HEK293 (cell line): ENCODE data around the gene HSD3B2.

Experiments
- CTCF ChIA-PET: fragments of 350-600 bp; formaldehyde crosslinking; extraction: SDS; loops from one replicate; lab custom pipeline; 2021; ENCODE audit warnings: antibody characterized with exemption; lab: Yijun Ruan, JAX
- POLR2A ChIA-PET: fragments of 300-600 bp; formaldehyde crosslinking; extraction: SDS; loops from one replicate; lab custom pipeline; 2020; ENCODE audit warnings: antibody characterized with exemption, inconsistent platforms; lab: Yijun Ruan, JAX
- H3K27ac ChIP-seq: fragments of 200-500 bp; sonication (Bioruptor generic); 2 replicates; pipeline ENCODE4 v1.5.1; 2014; ENCODE audit warnings: low read depth, low read length, control low read depth, inconsistent platforms; ENCODE audit errors: extremely low read depth
- H3K36me3 ChIP-seq, 2 experiments: fragments of 200-500 bp in 1 of 2; sonication (Bioruptor generic) in 1 of 2; 1 replicate in 1 of 2; 2 replicates in 1 of 2; pipeline ENCODE4 v1.5.1; 2014 to 2017; ENCODE audit warnings: inconsistent platforms in 2 of 2, low read length in 2 of 2; ENCODE audit not compliant: control insufficient read depth in 2 of 2, insufficient read depth in 1 of 2
- H3K4me1 ChIP-seq: fragments of 200-500 bp; sonication (Bioruptor generic); 2 replicates; pipeline ENCODE4 v1.5.1; 2014; ENCODE audit warnings: mild to moderate bottlenecking, low read length, inconsistent platforms; ENCODE audit not compliant: control insufficient read depth, insufficient read depth
- H3K4me3 ChIP-seq: 2 replicates; pipeline ENCODE4 v1.5.1; 2011; ENCODE audit warnings: low read depth, mild to moderate bottlenecking, control low read depth, low read length, moderate library complexity
- H3K9me3 ChIP-seq: fragments of 200-500 bp; sonication (Bioruptor generic); 2 replicates; pipeline ENCODE4 v1.5.1; 2014; ENCODE audit warnings: low read depth, low read length, inconsistent platforms; ENCODE audit not compliant: control insufficient read depth, insufficient read depth
- MZF1 ChIP-seq: fragments of 450-650 bp; formaldehyde crosslinking; IDR thresholded peaks from 2 replicates; pipeline ENCODE4 v1.5.1; 2017; ENCODE audit warnings: missing biosample characterization, missing genetic modification characterization, borderline replicate concordance
- SALL2 ChIP-seq: fragments of 450-650 bp; formaldehyde crosslinking; IDR thresholded peaks from 2 replicates; pipeline ENCODE4 v1.5.0; 2017; ENCODE audit warnings: missing biosample characterization, mild to moderate bottlenecking, missing genetic modification characterization, borderline replicate concordance
- SCRT2 ChIP-seq: fragments of 450-650 bp; formaldehyde crosslinking; IDR thresholded peaks from 2 replicates; pipeline ENCODE4 v1.5.1; 2016; ENCODE audit warnings: missing biosample characterization, missing genetic modification characterization
- SETDB1 ChIP-seq: IDR thresholded peaks from one replicate; pipeline ENCODE4 v1.6.1; 2017; ENCODE audit warnings: mild to moderate bottlenecking, low read length, moderate library complexity, mixed read lengths; ENCODE audit not compliant: insufficient read length
- SP7 ChIP-seq: fragments of 450-650 bp; formaldehyde crosslinking; IDR thresholded peaks from 2 replicates; pipeline ENCODE4 v1.5.1; 2016; ENCODE audit warnings: missing biosample characterization, missing genetic modification characterization
- YY1 ChIP-seq: fragments of 450-650 bp; formaldehyde crosslinking; IDR thresholded peaks from 2 replicates; pipeline ENCODE4 v1.5.1; 2018; ENCODE audit warnings: missing biosample characterization, missing genetic modification characterization
- YY2 ChIP-seq: fragments of 450-650 bp; formaldehyde crosslinking; IDR thresholded peaks from 2 replicates; pipeline ENCODE4 v1.5.1; 2016; ENCODE audit warnings: missing biosample characterization, missing genetic modification characterization
- ZBTB7A ChIP-seq: fragments of 450-650 bp; formaldehyde crosslinking; IDR thresholded peaks from 2 replicates; pipeline ENCODE4 v1.5.1; 2016; ENCODE audit warnings: low read depth, missing biosample characterization, missing genetic modification characterization
- ZNF174 ChIP-seq: fragments of 450-650 bp; formaldehyde crosslinking; IDR thresholded peaks from 2 replicates; pipeline ENCODE4 v1.5.0; 2017; ENCODE audit warnings: missing biosample characterization, mild to moderate bottlenecking, missing genetic modification characterization
- ZNF175 ChIP-seq: fragments of 450-650 bp; formaldehyde crosslinking; IDR thresholded peaks from 2 replicates; pipeline ENCODE4 v1.5.1; 2016; ENCODE audit warnings: missing biosample characterization, missing genetic modification characterization
- ZNF19 ChIP-seq: fragments of 450-650 bp; formaldehyde crosslinking; IDR thresholded peaks from 2 replicates; pipeline ENCODE4; 2016; ENCODE audit warnings: missing biosample characterization, missing genetic modification characterization, low read depth
- ZNF239 ChIP-seq: fragments of 450-650 bp; formaldehyde crosslinking; IDR thresholded peaks from 2 replicates; pipeline ENCODE4 v1.5.1; 2016; ENCODE audit warnings: missing biosample characterization, missing genetic modification characterization
- ZNF404 ChIP-seq: fragments of 450-650 bp; formaldehyde crosslinking; IDR thresholded peaks from 2 replicates; pipeline ENCODE4 v1.5.1; 2017; ENCODE audit warnings: missing biosample characterization, missing genetic modification characterization
- ZNF510 ChIP-seq: fragments of 450-650 bp; formaldehyde crosslinking; IDR thresholded peaks from 2 replicates; pipeline ENCODE4 v1.5.1; 2018; ENCODE audit warnings: mild to moderate bottlenecking, missing genetic modification characterization, missing biosample characterization; ENCODE audit not compliant: insufficient replicate concordance
- ZNF561 ChIP-seq: fragments of 450-650 bp; IDR thresholded peaks from 2 replicates; pipeline ENCODE4 v1.5.1; 2018; ENCODE audit warnings: missing biosample characterization, missing genetic modification characterization, borderline replicate concordance
- ZNF596 ChIP-seq: fragments of 450-650 bp; IDR thresholded peaks from 2 replicates; pipeline ENCODE4 v1.5.0; 2018; ENCODE audit warnings: missing biosample characterization, mild to moderate bottlenecking, missing genetic modification characterization, moderate library complexity
- ZNF626 ChIP-seq: fragments of 450-650 bp; sonication (Bioruptor Pico); formaldehyde crosslinking; IDR thresholded peaks from 2 replicates; pipeline ENCODE4 v1.5.1; 2018; ENCODE audit warnings: missing biosample characterization, missing genetic modification characterization, inconsistent platforms
- ZNF768 ChIP-seq: fragments of 450-650 bp; formaldehyde crosslinking; IDR thresholded peaks from 2 replicates; pipeline ENCODE4 v1.5.1; 2018; ENCODE audit warnings: missing biosample characterization, mild to moderate bottlenecking, missing genetic modification characterization
- ZSCAN30 ChIP-seq: fragments of 450-650 bp; IDR thresholded peaks from 2 replicates; pipeline ENCODE4 v1.5.1; 2018; ENCODE audit warnings: missing biosample characterization, mild to moderate bottlenecking, missing genetic modification characterization, moderate library complexity
- TF ChIP-seq, protein P1 (sequence below): fragments of 450-650 bp; formaldehyde crosslinking; IDR thresholded peaks from 2 replicates; pipeline ENCODE4 v1.5.1; 2016; ENCODE audit warnings: missing biosample characterization, missing genetic modification characterization
- TF ChIP-seq, protein P2 (sequence below): fragments of 450-650 bp; formaldehyde crosslinking; IDR thresholded peaks from 2 replicates; pipeline ENCODE4 v1.5.1; 2017; ENCODE audit warnings: missing biosample characterization, missing genetic modification characterization
- TF ChIP-seq, protein P3 (sequence below): fragments of 450-650 bp; formaldehyde crosslinking; conservative IDR thresholded peaks from 2 replicates; pipeline ENCODE4 v1.5.1; 2016; ENCODE audit warnings: low read depth, missing biosample characterization, missing genetic modification characterization

HSD3B2 gene

GRCh38 chr1:119388450-119388849 lies 26.5 kb upstream of the HSD3B2 start:
- POLR2A ChIA-PET = no interaction called here
- H3K4me3 ChIP-seq = no peak overlapping the region
- no peaks in the 10 kb centered on the region for H3K9me3 ChIP-seq
- peaks cover 3% of the 10 kb centered on the region; the same call in 1 of the 2 replicates for H3K4me1 ChIP-seq
- CTCF ChIA-PET = interaction anchor here (0.6 kb wide), 1 partner anchor 1669 kb away, joined by 3 read pairs; no protein-coding TSS in a partner anchor
- no peaks in the 10 kb centered on the region for H3K36me3 ChIP-seq
- no peak for TF ChIP-seq ZNF626
- 0 out of 2 replicates have a peak, but pooled peaks have one; percentile 9 for TF ChIP-seq SCRT2 (tag by site-specific recombination)
- no peak overlapping the region for H3K27ac ChIP-seq

GRCh38 chr1:119390526-119390925 lies 24.4 kb upstream of the HSD3B2 start:
- H3K27ac ChIP-seq = no peak overlapping the region
- POLR2A ChIA-PET = no interaction called here
- TF ChIP-seq, protein P1, sequence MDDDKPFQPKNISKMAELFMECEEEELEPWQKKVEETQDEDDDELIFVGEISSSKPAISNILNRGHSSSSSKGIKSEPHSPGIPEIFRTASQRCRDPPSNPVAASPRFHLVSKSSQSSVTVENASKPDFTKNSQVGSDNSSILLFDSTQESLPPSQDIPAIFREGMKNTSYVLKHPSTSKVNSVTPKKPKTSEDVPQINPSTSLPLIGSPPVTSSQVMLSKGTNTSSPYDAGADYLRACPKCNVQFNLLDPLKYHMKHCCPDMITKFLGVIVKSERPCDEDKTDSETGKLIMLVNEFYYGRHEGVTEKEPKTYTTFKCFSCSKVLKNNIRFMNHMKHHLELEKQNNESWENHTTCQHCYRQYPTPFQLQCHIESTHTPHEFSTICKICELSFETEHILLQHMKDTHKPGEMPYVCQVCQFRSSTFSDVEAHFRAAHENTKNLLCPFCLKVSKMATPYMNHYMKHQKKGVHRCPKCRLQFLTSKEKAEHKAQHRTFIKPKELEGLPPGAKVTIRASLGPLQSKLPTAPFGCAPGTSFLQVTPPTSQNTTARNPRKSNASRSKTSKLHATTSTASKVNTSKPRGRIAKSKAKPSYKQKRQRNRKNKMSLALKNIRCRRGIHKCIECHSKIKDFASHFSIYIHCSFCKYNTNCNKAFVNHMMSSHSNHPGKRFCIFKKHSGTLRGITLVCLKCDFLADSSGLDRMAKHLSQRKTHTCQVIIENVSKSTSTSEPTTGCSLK (tag by site-specific recombination) = no peak
- TF ChIP-seq YY1 (no peak), SETDB1 (no peak), MZF1 (tag by site-specific recombination) (no peak), ZNF239 (no peak), ZNF561 (tag by site-specific recombination) (no peak), SALL2 (tag by site-specific recombination) (no peak), ZSCAN30 (tag by site-specific recombination) (no peak), ZNF174 (tag by site-specific recombination) (no peak), ZBTB7A (tag by site-specific recombination) (no peak), ZNF626 (no peak), SP7 (tag by site-specific recombination) (no peak), YY2 (tag by site-specific recombination) (no peak)
- TF ChIP-seq, protein P2, sequence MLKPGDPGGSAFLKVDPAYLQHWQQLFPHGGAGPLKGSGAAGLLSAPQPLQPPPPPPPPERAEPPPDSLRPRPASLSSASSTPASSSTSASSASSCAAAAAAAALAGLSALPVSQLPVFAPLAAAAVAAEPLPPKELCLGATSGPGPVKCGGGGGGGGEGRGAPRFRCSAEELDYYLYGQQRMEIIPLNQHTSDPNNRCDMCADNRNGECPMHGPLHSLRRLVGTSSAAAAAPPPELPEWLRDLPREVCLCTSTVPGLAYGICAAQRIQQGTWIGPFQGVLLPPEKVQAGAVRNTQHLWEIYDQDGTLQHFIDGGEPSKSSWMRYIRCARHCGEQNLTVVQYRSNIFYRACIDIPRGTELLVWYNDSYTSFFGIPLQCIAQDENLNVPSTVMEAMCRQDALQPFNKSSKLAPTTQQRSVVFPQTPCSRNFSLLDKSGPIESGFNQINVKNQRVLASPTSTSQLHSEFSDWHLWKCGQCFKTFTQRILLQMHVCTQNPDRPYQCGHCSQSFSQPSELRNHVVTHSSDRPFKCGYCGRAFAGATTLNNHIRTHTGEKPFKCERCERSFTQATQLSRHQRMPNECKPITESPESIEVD = no peak

DNA sequence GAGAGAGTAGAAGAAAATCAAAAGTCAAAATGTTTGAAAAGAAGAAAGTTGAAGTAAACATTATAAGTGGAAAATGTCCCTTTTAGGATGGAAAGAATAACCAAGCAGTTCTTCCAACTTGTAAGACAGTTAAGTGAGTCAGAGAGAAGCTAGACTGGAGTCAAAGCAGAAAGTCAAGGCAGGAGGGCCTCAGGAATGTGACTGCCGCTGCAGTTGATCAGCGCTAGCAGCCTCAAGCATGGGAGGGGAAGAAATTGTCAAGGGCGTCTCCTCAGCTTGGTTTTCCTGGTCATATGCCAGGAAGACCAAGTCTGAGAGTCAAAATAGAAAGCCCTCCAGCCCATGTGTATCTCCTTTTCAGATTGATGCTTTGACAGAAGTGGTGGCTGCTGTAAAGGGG lies 23.2 kb upstream of the HSD3B2 start:
- no peaks in the 10 kb centered on the region for H3K36me3 ChIP-seq
- H3K4me3 ChIP-seq = no peak overlapping the region
- ChIA-PET CTCF (interaction anchor here (0.5 kb wide), 1 partner anchor 360 kb away, joined by 3 read pairs; no protein-coding TSS in a partner anchor), POLR2A (no interaction called here)
- H3K27ac ChIP-seq = no peak overlapping the region
- H3K4me1 ChIP-seq = peaks cover 3% of the 10 kb centered on the region; the same call in 1 of the 2 replicates
- H3K9me3 ChIP-seq = no peaks in the 10 kb centered on the region
- TF ChIP-seq ZNF596 (tag by site-specific recombination) = no peak
- TF ChIP-seq, protein P3, sequence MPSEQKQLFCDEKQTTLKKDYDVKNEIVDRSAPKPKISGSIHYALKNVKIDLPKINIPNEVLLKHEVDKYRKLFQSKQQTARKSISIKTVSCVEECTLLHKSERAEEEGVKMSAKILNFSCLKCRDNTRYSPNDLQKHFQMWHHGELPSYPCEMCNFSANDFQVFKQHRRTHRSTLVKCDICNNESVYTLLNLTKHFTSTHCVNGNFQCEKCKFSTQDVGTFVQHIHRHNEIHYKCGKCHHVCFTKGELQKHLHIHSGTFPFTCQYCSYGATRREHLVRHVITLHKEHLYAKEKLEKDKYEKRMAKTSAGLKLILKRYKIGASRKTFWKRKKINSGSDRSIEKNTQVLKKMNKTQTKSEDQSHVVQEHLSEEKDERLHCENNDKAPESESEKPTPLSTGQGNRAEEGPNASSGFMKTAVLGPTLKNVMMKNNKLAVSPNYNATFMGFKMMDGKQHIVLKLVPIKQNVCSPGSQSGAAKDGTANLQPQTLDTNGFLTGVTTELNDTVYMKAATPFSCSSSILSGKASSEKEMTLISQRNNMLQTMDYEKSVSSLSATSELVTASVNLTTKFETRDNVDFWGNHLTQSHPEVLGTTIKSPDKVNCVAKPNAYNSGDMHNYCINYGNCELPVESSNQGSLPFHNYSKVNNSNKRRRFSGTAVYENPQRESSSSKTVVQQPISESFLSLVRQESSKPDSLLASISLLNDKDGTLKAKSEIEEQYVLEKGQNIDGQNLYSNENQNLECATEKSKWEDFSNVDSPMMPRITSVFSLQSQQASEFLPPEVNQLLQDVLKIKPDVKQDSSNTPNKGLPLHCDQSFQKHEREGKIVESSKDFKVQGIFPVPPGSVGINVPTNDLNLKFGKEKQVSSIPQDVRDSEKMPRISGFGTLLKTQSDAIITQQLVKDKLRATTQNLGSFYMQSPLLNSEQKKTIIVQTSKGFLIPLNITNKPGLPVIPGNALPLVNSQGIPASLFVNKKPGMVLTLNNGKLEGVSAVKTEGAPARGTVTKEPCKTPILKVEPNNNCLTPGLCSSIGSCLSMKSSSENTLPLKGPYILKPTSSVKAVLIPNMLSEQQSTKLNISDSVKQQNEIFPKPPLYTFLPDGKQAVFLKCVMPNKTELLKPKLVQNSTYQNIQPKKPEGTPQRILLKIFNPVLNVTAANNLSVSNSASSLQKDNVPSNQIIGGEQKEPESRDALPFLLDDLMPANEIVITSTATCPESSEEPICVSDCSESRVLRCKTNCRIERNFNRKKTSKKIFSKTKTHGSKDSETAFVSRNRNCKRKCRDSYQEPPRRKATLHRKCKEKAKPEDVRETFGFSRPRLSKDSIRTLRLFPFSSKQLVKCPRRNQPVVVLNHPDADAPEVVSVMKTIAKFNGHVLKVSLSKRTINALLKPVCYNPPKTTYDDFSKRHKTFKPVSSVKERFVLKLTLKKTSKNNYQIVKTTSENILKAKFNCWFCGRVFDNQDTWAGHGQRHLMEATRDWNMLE (tag by site-specific recombination) = no peak
- TF ChIP-seq ZNF19 = no peak
- TF ChIP-seq ZNF175 (tag by site-specific recombination) = no peak
- TF ChIP-seq ZNF510 (tag by site-specific recombination) = no peak
- no peak for TF ChIP-seq ZNF404
- no peak for TF ChIP-seq ZNF768 (tag by site-specific recombination)

More at GRCh38 chr1:119390526-119390925, 24.4 kb upstream of the HSD3B2 start:
- CTCF ChIA-PET = no interaction called here
- H3K36me3 ChIP-seq = no peaks in the 10 kb centered on the region
- no peak overlapping the region for H3K4me3 ChIP-seq
- peaks cover 3% of the 10 kb centered on the region; the same call in 1 of the 2 replicates for H3K4me1 ChIP-seq
- H3K9me3 ChIP-seq = no peaks in the 10 kb centered on the region
